T-helper 22 cell (primary cell): ENCODE data around the gene BMP7.
"Not testable (repeated sequence)": the region's sequence is repeated elsewhere in the genome, so short reads cannot be mapped to it uniquely, and the experiment has no call there.

Experiments used
- DNase-seq: peaks from one replicate; pipeline ENCODE4 v3.0.0-alpha.2; 2020; ENCODE audit warnings: low read depth

Gene BMP7

GRCh38 chr20:57210911-57211280 lies 55.5 kb downstream of the BMP7 start:
- no peak for DNase-seq

GRCh38 chr20:57210054-57210910 lies 56.2 kb downstream of the BMP7 start:
- DNase-seq: no peak

- DNase-seq: no peak
These were observed 57.0 kb downstream of the BMP7 start for GRCh38 chr20:57209413-57209812.

GRCh38 chr20:57208198-57208597 lies 58.2 kb downstream of the BMP7 start:
- DNase-seq: no peak

GRCh38 chr20:57207251-57207650 lies 59.2 kb downstream of the BMP7 start:
- no peak for DNase-seq

- no peak for DNase-seq
These were observed 60.7 kb downstream of the BMP7 start for GRCh38 chr20:57205606-57206219.

GRCh38 chr20:57203986-57204385 lies 62.5 kb downstream of the BMP7 start:
- no peak for DNase-seq

GRCh38 chr20:57203204-57203603 lies 63.2 kb downstream of the BMP7 start:
- no peak for DNase-seq

- no peak for DNase-seq
These were observed 64.1 kb downstream of the BMP7 start for GRCh38 chr20:57202309-57202708.

GRCh38 chr20:57200882-57201695 lies 65.4 kb downstream of the BMP7 start:
- DNase-seq: no peak

GRCh38 chr20:57199656-57200405 lies 66.6 kb downstream of the BMP7 start:
- no peak for DNase-seq

- DNase-seq: no peak
These were observed 68.0 kb downstream of the BMP7 start for GRCh38 chr20:57198132-57199072.

GRCh38 chr20:57197352-57198131 lies 68.9 kb downstream of the BMP7 start:
- no peak for DNase-seq

GRCh38 chr20:57195469-57196100 lies 70.9 kb downstream of the BMP7 start:
- no peak for DNase-seq

- DNase-seq: no peak
These were observed 71.4 kb downstream of the BMP7 start for GRCh38 chr20:57195023-57195422.

GRCh38 chr20:57194154-57194553 lies 72.3 kb downstream of the BMP7 start:
- no peak for DNase-seq

GRCh38 chr20:57193094-57193493 lies 73.3 kb downstream of the BMP7 start:
- no peak for DNase-seq

- DNase-seq: no peak
These were observed 74.1 kb downstream of the BMP7 start for GRCh38 chr20:57192311-57192710.

- not testable (repeated sequence) for DNase-seq
These were observed 75.2 kb downstream of the BMP7 start for GRCh38 chr20:57191265-57191638.
